H1 (cell line): ENCODE data around the gene MYO7B. TPM values are rescaled to one million over a fixed set of nuclear protein-coding genes. Genes with fewer than 3 reads are reported as not detected.

Experiments
- CHD2 ChIP-seq: IDR thresholded peaks from 2 replicates; pipeline ENCODE4 v1.6.1; 2012; ENCODE audit warnings: low read length, improper control_type of control experiment
- CREB1 ChIP-seq: IDR thresholded peaks from 2 replicates; pipeline ENCODE4 v1.6.1; 2012; ENCODE audit warnings: inconsistent platforms
- JUND ChIP-seq: IDR thresholded peaks from 2 replicates; pipeline ENCODE4 v1.6.1; 2011; ENCODE audit warnings: mild to moderate bottlenecking, improper control_type of control experiment, low read length
- POLR2AphosphoS5 ChIP-seq: IDR thresholded peaks from 2 replicates; pipeline ENCODE4 v1.6.1; 2011; ENCODE audit warnings: low read depth, low read length
- RFX5 ChIP-seq: IDR thresholded peaks from 2 replicates; pipeline ENCODE4 v1.6.1; 2011; ENCODE audit warnings: low read depth, low read length, improper control_type of control experiment, borderline replicate concordance
- SIN3A ChIP-seq, 2 experiments: IDR thresholded peaks in 1 of 2; conservative IDR thresholded peaks in 1 of 2; 2 replicates each; pipeline ENCODE4 v1.6.1; 2011 to 2012; ENCODE audit warnings: low read length in 2 of 2, improper control_type of control experiment in 1 of 2, low read depth in 1 of 2, mild to moderate bottlenecking in 1 of 2
- polyA plus RNA-seq, 7 experiments: library from polyadenylated mRNA; depleted of rRNA in 3 of 7; stranded (reverse) in 5 of 7; unstranded in 2 of 7; fragments of >200 nt in 5 of 7; fragments of 200-250 nt in 2 of 7; gene quantifications; 1 replicate in 5 of 7; 2 replicates in 1 of 7; 4 replicates in 1 of 7; pipeline versions ENCODE4 v1.2.1 to v1.2.3, GENCODE V29; 2011 to 2013; ENCODE audit warnings: missing spikeins in 2 of 7, mixed read lengths in 2 of 7
- total RNA-seq: library from RNA; stranded (reverse); fragmentation: NEBNext Ultra II Directional; extraction: Animal tissue kit (Norgen Biotek cat#: 25700); gene quantifications from 2 replicates; pipeline ENCODE4 v1.2.1, GENCODE V29; 2021
- TF ChIP-seq, protein P1 (sequence below): IDR thresholded peaks from 2 replicates; pipeline ENCODE4 v1.6.1; 2012; ENCODE audit warnings: inconsistent platforms

MYO7B gene
- total and polyA plus RNA-seq, 2 of the 8 experiments (the other 6 are each of a cell fraction or from before 2014, with no cell fraction given) = not detected

- TF ChIP-seq CHD2 (no peak), POLR2AphosphoS5 (no peak), RFX5 (no peak), SIN3A (conservative IDR thresholded peaks at IDR 0.05 in 1 of 2, IDR thresholded peaks at IDR 0.05 in 1 of 2; ENCODE audit: low read depth in 1 of 2, low read length in 2 of 2) (no peak), JUND (no peak), CREB1 (peak; percentile 58; the same call in 1 of the 2 replicates)
- TF ChIP-seq, protein P1, sequence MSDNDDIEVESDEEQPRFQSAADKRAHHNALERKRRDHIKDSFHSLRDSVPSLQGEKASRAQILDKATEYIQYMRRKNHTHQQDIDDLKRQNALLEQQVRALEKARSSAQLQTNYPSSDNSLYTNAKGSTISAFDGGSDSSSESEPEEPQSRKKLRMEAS = peak; percentile 62
Measured at GRCh38 chr2:127638361-127639110, 103.1 kb downstream of the MYO7B start (continued).
